ENCODE results near the gene CX3CL1.
"Not testable (repeated sequence)": the region's sequence is repeated elsewhere in the genome, so short reads cannot be mapped to it uniquely, and the experiment has no call there.

Gene CX3CL1

GRCh38 chr16:57372372-57373116 lies at the start of gene CX3CL1:
CX3CL1 (plus strand) TSS chr16:57372490; CDS start chr16:57372569, 79 bp downstream.
- DNase-seq: peak in 47 of 56 donors; percentile 25 to 85 (median 68)

DNA sequence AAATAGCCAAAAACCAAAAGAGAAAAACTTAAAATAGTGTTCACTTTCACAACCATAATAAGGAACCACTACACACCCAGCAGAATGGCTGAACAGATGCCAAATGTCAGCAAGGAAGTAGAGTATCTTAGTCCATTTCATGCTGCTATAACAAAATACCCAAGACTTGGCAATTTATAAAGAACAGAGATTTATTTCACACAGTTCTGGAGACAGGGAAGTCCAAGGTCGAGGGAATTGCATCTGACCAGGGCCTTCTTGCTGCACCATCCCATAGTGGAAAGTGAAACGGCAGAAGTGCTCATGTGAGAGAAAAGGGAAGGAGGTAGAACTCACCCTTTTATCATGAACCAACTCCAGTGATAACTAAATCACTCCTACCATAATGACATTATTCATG lies 47.5 kb upstream of the CX3CL1 start:
- DNase-seq: no peak

DNA sequence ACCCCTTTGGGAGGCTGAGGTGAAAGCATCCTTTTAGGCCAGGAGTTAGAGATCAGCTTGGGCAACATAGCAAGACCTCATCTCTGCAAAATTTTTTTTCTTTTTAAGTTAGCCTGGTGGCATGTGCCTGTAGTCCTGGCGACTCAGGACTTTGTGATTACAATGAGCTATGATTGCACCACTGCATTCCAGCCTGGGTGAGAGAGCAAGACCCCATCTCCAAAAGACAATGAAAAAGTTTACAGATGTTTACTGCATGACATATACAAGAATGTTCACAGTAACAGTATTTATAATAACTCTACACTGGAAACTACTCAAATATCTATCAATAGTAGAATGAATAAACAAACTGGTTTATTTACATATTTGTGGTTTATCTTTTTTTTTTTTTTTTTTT lies 46.8 kb upstream of the CX3CL1 start:
- DNase-seq: no peak

GRCh38 chr16:57329718-57330327 lies 42.5 kb upstream of the CX3CL1 start:
- DNase-seq: no peak

- no peak for DNase-seq
These were observed 40.9 kb upstream of the CX3CL1 start for GRCh38 chr16:57331355-57331754.

DNA sequence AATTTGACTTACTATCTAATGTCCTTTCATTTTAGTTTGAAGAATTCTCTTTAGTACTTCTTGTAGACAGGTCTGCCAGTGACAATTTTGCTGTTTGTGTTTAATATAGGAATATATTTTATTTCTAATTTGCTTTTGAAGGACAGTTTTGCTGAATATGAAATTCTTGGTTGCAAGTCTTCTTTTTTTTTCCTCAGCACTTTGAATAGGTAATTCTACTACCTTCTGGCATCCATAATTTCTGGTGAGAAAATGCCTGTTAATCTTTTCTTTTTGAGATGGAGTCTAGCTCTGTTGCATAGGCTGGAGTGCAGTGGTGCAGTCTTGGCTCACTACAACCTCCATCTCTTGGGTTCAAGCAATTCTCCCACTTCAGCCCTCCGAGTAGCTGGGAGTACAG lies 38.9 kb upstream of the CX3CL1 start:
- DNase-seq: no peak

DNA sequence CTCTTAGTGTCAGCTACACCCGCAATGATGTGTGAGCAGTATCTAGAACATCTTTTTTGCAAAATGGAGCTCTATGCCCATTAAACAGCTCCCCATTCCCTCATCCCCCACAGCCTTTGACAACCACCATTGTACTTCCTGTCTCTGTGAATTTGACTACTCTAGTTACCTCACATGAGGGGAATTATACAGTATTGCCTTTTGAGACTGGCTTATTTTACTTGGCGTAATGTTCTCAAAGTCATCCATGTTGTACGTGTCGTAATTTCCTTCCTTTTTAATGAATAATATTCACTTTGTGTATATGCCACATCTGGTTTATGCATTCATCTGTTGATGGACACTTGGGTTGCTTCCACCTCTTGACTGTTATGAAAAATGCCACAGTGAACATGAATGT lies 36.9 kb upstream of the CX3CL1 start:
- DNase-seq: no peak

- DNase-seq: no peak
These were observed 31.2 kb upstream of the CX3CL1 start for GRCh38 chr16:57341062-57341440.

- no peak for DNase-seq
These were observed 30.6 kb upstream of the CX3CL1 start for GRCh38 chr16:57341441-57342303.

- DNase-seq: not testable (repeated sequence)
These were observed 29.7 kb upstream of the CX3CL1 start for GRCh38 chr16:57342606-57343005.

- no peak for DNase-seq
These were observed 29.1 kb upstream of the CX3CL1 start for GRCh38 chr16:57343221-57343620.

- not testable (repeated sequence) for DNase-seq
These were observed 28.2 kb upstream of the CX3CL1 start for GRCh38 chr16:57344094-57344493.

DNA sequence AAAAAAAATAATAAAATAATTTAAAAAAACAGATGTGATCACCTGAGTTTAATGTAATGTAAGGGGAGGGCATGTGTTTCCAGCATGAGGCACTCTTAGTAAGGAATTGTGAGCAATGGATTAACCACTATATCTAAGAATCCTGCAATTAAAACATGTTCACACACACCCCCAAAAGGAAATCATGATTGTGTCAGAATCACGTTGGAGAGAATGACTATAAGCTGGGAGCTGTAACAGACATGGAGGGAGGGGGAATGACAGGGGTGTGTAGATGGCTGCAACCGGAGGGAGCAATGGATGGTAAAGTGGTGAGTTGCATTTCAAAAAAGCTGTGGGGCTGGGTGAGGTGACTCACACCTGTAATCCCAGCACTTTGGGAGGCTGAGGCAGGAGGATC lies 27.3 kb upstream of the CX3CL1 start:
- no peak for DNase-seq

GRCh38 chr16:57345666-57346204 lies 26.6 kb upstream of the CX3CL1 start:
- DNase-seq: no peak

DNA sequence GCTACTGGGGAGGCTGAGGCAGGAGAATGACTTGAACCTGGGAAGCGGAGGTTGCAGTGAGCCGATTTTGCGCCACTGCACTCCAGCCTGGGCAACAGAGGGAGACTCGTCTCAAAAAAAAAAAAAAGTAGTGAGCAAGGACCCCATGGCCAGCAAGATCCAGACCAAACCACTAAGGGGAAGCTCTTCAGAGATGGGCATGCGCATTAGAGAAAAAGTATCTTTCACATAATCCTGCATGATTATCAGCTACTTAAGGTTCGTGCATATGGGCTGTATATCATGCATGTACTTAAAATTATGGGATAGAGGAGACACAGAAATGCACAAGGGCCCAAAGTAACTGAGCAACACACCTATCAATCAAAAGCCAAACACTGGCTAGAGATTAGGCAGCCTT lies 24.4 kb upstream of the CX3CL1 start:
- DNase-seq: no peak

- DNase-seq: no peak
These were observed 24.0 kb upstream of the CX3CL1 start for GRCh38 chr16:57348327-57348726.

- peak in 2 of 56 donors; percentile 19 to 22 for DNase-seq
These were observed 22.9 kb upstream of the CX3CL1 start for GRCh38 chr16:57349212-57350031.

DNA sequence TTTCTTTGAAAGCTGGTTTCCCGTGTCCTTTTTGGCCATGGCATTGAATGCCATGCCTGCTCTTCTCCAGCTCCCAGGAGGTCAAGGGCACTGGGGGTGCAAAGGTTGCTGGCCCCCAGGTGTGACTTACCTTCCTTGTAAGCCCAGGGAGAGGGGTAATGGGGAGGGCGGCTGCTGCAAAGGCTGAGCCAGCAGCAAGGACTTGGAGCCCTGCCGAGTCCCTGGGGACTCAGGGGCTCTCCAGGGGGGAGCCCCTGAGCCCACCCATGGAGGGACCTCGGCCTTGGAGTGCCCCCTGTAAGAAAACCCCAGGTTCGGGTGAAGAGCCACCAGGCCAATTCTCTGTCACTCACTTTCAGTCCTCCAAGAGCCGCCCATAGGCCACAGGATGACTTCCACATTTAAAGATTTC lies 19.6 kb upstream of the CX3CL1 start:
- DNase-seq: no peak

DNA sequence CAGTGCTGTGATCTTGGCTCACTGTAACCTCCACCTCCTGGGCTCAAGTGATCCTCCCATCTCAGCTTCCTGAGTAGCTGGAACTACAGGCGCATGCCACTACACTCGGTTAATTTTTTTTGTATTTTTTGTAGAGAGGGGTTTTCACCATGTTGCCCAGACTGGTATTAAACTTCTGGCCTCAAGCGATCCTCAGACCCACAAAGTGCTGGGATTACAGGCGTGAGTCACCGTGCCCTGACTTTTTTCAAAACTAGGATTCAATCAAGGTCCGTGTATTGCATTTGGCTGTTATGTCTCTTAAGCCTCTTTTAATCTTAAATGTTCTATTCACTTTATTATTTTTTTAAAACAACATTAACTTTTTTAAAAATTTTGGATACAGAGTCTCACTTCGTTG lies 18.0 kb upstream of the CX3CL1 start:
- no peak for DNase-seq

GRCh38 chr16:57355898-57356414 lies 16.3 kb upstream of the CX3CL1 start:
- no peak for DNase-seq

- no peak for DNase-seq
These were observed 15.7 kb upstream of the CX3CL1 start for GRCh38 chr16:57356547-57356946.
